Astrocyte (in vitro differentiated cells and primary cell): Measurements from ENCODE around the gene RHOC. TPM values are rescaled to one million over a fixed set of nuclear protein-coding genes. Genes with fewer than 3 reads are reported as not detected.

Source experiments
- DNase-seq: peaks from one replicate; pipeline ENCODE4 v3.0.0-alpha.2; 2010; ENCODE audit warnings: low read depth
- FAIRE-seq: peaks from 2 replicates; lab custom pipeline; 2011; peaks lifted over from hg19 to GRCh38; lab: Jason Lieb, UNC
- H2AFZ ChIP-seq: 2 replicates; pipeline ENCODE4 v1.6.0; 2012; ENCODE audit warnings: low read depth, low read length, inconsistent platforms
- H3K27ac ChIP-seq: 2 replicates; pipeline ENCODE4 v1.5.1; 2011; ENCODE audit warnings: low read depth, low read length, inconsistent platforms
- H3K27me3 ChIP-seq: 2 replicates; pipeline ENCODE4 v1.6.0; 2011; ENCODE audit warnings: low read length, inconsistent platforms; ENCODE audit not compliant: insufficient read depth
- H3K36me3 ChIP-seq: 2 replicates; pipeline ENCODE4 v1.5.1; 2011; ENCODE audit warnings: low read length, inconsistent platforms; ENCODE audit not compliant: insufficient read depth
- H3K4me1 ChIP-seq: 2 replicates; pipeline ENCODE4 v1.5.1; 2011; ENCODE audit warnings: low read length, inconsistent platforms; ENCODE audit not compliant: insufficient read depth
- H3K4me2 ChIP-seq: 2 replicates; pipeline ENCODE4 v1.6.0; 2012; ENCODE audit warnings: low read length, inconsistent platforms
- H3K4me3 ChIP-seq: 2 replicates; pipeline ENCODE4 v1.5.1; 2011; ENCODE audit warnings: low read depth, mild to moderate bottlenecking, low read length, inconsistent platforms; ENCODE audit not compliant: insufficient read depth
- H3K79me2 ChIP-seq: 2 replicates; pipeline ENCODE4 v1.6.0; 2012; ENCODE audit warnings: mild to moderate bottlenecking, low read length, inconsistent platforms; ENCODE audit not compliant: insufficient read depth
- H3K9ac ChIP-seq: 2 replicates; pipeline ENCODE4 v1.6.0; 2012; ENCODE audit warnings: mild to moderate bottlenecking, low read length, inconsistent platforms
- H3K9me3 ChIP-seq: 2 replicates; pipeline ENCODE4 v1.5.1; 2012; ENCODE audit warnings: low read depth, mild to moderate bottlenecking, low read length, inconsistent platforms; ENCODE audit not compliant: insufficient read depth
- H4K20me1 ChIP-seq: 2 replicates; pipeline ENCODE4 v1.6.0; 2012; ENCODE audit warnings: low read length, inconsistent platforms; ENCODE audit not compliant: insufficient read depth
- H3K27ac Mint-ChIP-seq: one replicate; pipeline ENCODE4 v1.8.0; 2021; ENCODE audit warnings: mild to moderate bottlenecking, mixed read lengths; ENCODE audit not compliant: unreplicated experiment
- H3K27me3 Mint-ChIP-seq: one replicate; pipeline ENCODE4 v1.8.0; 2021; ENCODE audit warnings: low read depth, mixed read lengths; ENCODE audit not compliant: unreplicated experiment
- H3K36me3 Mint-ChIP-seq: one replicate; pipeline ENCODE4 v1.8.0; 2021; ENCODE audit warnings: low read depth, mixed read lengths; ENCODE audit not compliant: unreplicated experiment
- H3K4me1 Mint-ChIP-seq: one replicate; pipeline ENCODE4 v1.8.0; 2021; ENCODE audit warnings: low read depth, mixed read lengths; ENCODE audit not compliant: unreplicated experiment
- H3K4me3 Mint-ChIP-seq: one replicate; pipeline ENCODE4 v1.8.0; 2021; ENCODE audit warnings: mild to moderate bottlenecking, moderate library complexity, mixed read lengths; ENCODE audit not compliant: unreplicated experiment
- H3K9me3 Mint-ChIP-seq: one replicate; pipeline ENCODE4 v1.8.0; 2021; ENCODE audit warnings: mild to moderate bottlenecking, mixed read lengths; ENCODE audit not compliant: unreplicated experiment
- EZH2 ChIP-seq: IDR thresholded peaks from 2 replicates; pipeline ENCODE4 v1.6.1; 2012; ENCODE audit warnings: mild to moderate bottlenecking, low read length, inconsistent platforms; ENCODE audit not compliant: insufficient read depth
- total RNA-seq: library from RNA; stranded (reverse); gene quantifications from 2 replicates; pipeline ENCODE4 v1.2.1, GENCODE V29; 2021
- TF ChIP-seq, protein P1 (sequence below): IDR thresholded peaks from 2 replicates; pipeline ENCODE4 v1.5.1; 2011; ENCODE audit warnings: low read depth, mild to moderate bottlenecking, inconsistent platforms, low read length, moderate library complexity; ENCODE audit not compliant: insufficient read depth

The RHOC gene
- total RNA-seq, 1 donor from 2014 or later: 657 TPM

DNA sequence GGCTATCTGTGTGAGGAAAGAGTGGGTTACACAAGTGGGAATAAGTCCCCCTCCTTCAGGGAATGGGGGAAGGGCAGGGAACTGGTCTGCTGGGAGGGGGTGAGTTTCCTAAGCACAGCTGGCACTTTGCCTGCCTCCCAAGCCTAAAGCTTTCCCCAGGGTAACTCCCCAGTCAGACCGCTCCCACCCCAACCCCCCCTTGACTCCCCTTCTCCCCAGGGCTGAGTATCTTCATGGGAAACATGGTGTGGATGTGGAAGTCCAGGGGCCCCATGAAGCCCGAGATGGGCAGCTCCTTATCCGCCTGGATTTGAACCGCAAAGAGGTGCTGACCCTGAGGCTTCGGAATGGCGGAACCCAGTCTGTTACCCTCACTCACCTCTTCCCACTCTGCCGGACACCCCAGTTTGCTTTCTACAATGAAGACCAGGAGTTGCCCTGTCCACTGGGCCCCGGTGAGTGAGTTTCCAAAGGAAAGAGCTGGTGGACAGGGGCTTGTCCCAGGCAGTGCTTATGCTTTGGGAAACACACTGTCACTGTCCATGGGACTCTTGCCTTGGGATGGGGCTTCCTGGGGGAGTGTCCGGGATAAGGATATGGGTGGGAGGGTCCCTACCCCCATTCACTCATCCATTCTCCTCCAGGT is 17.6 kb downstream of the RHOC start:
- no peak overlapping the region for H3K27ac ChIP-seq
- H3K4me3 ChIP-seq: no peak overlapping the region
- no peaks in the 10 kb centered on the region for H3K27me3 ChIP-seq
- H3K4me1 Mint-ChIP-seq: peaks cover 22% of the 10 kb centered on the region
- H3K9me3 ChIP-seq: no peaks in the 10 kb centered on the region
- DNase-seq: no peak
- no peaks in the 10 kb centered on the region for H3K27me3 Mint-ChIP-seq
- no peaks in the 10 kb centered on the region for H3K4me1 ChIP-seq
- no peak overlapping the region for H3K4me2 ChIP-seq
- TF ChIP-seq, protein P1, sequence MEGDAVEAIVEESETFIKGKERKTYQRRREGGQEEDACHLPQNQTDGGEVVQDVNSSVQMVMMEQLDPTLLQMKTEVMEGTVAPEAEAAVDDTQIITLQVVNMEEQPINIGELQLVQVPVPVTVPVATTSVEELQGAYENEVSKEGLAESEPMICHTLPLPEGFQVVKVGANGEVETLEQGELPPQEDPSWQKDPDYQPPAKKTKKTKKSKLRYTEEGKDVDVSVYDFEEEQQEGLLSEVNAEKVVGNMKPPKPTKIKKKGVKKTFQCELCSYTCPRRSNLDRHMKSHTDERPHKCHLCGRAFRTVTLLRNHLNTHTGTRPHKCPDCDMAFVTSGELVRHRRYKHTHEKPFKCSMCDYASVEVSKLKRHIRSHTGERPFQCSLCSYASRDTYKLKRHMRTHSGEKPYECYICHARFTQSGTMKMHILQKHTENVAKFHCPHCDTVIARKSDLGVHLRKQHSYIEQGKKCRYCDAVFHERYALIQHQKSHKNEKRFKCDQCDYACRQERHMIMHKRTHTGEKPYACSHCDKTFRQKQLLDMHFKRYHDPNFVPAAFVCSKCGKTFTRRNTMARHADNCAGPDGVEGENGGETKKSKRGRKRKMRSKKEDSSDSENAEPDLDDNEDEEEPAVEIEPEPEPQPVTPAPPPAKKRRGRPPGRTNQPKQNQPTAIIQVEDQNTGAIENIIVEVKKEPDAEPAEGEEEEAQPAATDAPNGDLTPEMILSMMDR: no peak
- H3K36me3 ChIP-seq: peaks cover 11% of the 10 kb centered on the region
- no peak overlapping the region for H3K4me3 Mint-ChIP-seq
- peaks cover 4% of the 10 kb centered on the region for H3K9me3 Mint-ChIP-seq
- peaks cover 20% of the 10 kb centered on the region for H3K79me2 ChIP-seq
- no peak overlapping the region for H3K9ac ChIP-seq
- H2AFZ ChIP-seq: no peak overlapping the region
- peaks cover 33% of the 10 kb centered on the region for H3K36me3 Mint-ChIP-seq
- no peak overlapping the region for H3K27ac Mint-ChIP-seq
- FAIRE-seq: no peak
- H4K20me1 ChIP-seq: peaks cover 34% of the 10 kb centered on the region

DNA sequence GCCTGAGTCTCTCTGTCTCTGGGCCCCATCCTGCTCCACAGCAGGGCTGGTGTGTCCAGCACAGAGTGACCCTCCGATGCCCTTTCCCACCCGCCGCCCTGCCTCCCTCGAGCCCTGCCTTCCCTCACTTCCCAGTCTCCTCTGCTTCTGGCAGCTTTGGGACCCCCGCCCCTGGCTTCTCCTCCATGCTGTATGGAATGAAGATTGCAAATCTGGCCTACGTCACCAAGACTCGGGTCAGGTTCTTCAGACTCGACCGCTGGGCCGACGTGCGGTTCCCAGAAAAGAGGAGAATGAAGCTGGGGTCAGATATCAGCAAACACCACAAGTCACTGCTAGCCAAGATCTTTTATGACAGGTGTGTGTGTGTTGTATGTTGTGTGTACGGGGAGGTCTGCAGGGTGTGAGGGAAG is 18.1 kb downstream of the RHOC start:
- Mint-ChIP-seq H3K27ac (no peak overlapping the region), H3K9me3 (peaks cover 4% of the 10 kb centered on the region), H3K4me3 (no peak overlapping the region), H3K4me1 (peaks cover 22% of the 10 kb centered on the region), H3K27me3 (no peaks in the 10 kb centered on the region), H3K36me3 (peaks cover 33% of the 10 kb centered on the region)
- no peaks in the 10 kb centered on the region for H3K9me3 ChIP-seq
- peaks cover 34% of the 10 kb centered on the region for H4K20me1 ChIP-seq
- DNase-seq: no peak
- no peak for TF ChIP-seq EZH2
- TF ChIP-seq, protein P1: no peak
- FAIRE-seq: no peak
- H3K27me3 ChIP-seq: no peaks in the 10 kb centered on the region
- no peak overlapping the region for H2AFZ ChIP-seq
- no peak overlapping the region for H3K4me2 ChIP-seq
- no peak overlapping the region for H3K27ac ChIP-seq
- H3K79me2 ChIP-seq: peaks cover 20% of the 10 kb centered on the region
- no peaks in the 10 kb centered on the region for H3K4me1 ChIP-seq
- H3K36me3 ChIP-seq: peaks cover 11% of the 10 kb centered on the region
- no peak overlapping the region for H3K9ac ChIP-seq
- H3K4me3 ChIP-seq: no peak overlapping the region

- H3K27ac Mint-ChIP-seq: peak overlapping the region; percentile 58
- no peak overlapping the region for H2AFZ ChIP-seq
- H3K79me2 ChIP-seq: peaks cover 20% of the 10 kb centered on the region
- DNase-seq: no peak
- H3K4me1 Mint-ChIP-seq: peaks cover 22% of the 10 kb centered on the region
- no peak overlapping the region for H3K4me3 ChIP-seq
- no peaks in the 10 kb centered on the region for H3K27me3 ChIP-seq
- H3K4me1 ChIP-seq: no peaks in the 10 kb centered on the region
- H3K4me3 Mint-ChIP-seq: peak overlapping the region; percentile 62
- H3K27me3 Mint-ChIP-seq: no peaks in the 10 kb centered on the region
- peaks cover 9% of the 10 kb centered on the region for H3K36me3 ChIP-seq
- H3K4me2 ChIP-seq: no peak overlapping the region
- no peak overlapping the region for H3K27ac ChIP-seq
- H3K9me3 ChIP-seq: no peaks in the 10 kb centered on the region
- peaks cover 32% of the 10 kb centered on the region for H3K36me3 Mint-ChIP-seq
- H4K20me1 ChIP-seq: peaks cover 34% of the 10 kb centered on the region
- no peak for TF ChIP-seq EZH2
- TF ChIP-seq, protein P1: no peak
- peaks cover 4% of the 10 kb centered on the region for H3K9me3 Mint-ChIP-seq
- FAIRE-seq: no peak
- no peak overlapping the region for H3K9ac ChIP-seq
Observed at GRCh38 chr1:112687785-112688496, 19.0 kb downstream of the RHOC start.
